HepG2 (cell line): ENCODE results near the gene LIMS2. TPM values are rescaled to one million over a fixed set of nuclear protein-coding genes. Genes with fewer than 3 reads are reported as not detected.

Experiments
- ATAD3A ChIP-seq: sonication (generic); formaldehyde crosslinking; IDR thresholded peaks from 2 replicates; pipeline ENCODE4 v1.4.0; 2020; ENCODE audit warnings: missing genetic modification reagents
- EED ChIP-seq: sonication (generic); formaldehyde crosslinking; IDR thresholded peaks from 2 replicates; pipeline ENCODE4 v1.5.0; 2020; ENCODE audit warnings: mild to moderate bottlenecking, missing genetic modification reagents
- FOXM1 ChIP-seq: sonication (generic); formaldehyde crosslinking; IDR thresholded peaks from 2 replicates; pipeline ENCODE4 v1.5.0; 2020; ENCODE audit warnings: missing genetic modification reagents
- MBD4 ChIP-seq: IDR thresholded peaks from 2 replicates; pipeline ENCODE4 v1.6.1; 2012; ENCODE audit warnings: low read length, inconsistent platforms, borderline replicate concordance
- MBNL3 ChIP-seq: fragments of 250-450 bp; sonication (Bioruptor Pico); conservative IDR thresholded peaks from 2 replicates; pipeline ENCODE4 v1.8.0; 2022; ENCODE audit warnings: mild to moderate bottlenecking, inconsistent platforms
- MTA1 ChIP-seq: sonication (generic); formaldehyde crosslinking; IDR thresholded peaks from 2 replicates; pipeline ENCODE4 v1.4.0; 2020; ENCODE audit warnings: missing genetic modification reagents, mild to moderate bottlenecking, borderline replicate concordance
- NCOA2 ChIP-seq: sonication (generic); formaldehyde crosslinking; IDR thresholded peaks from 2 replicates; pipeline ENCODE4 v1.8.0; 2022; ENCODE audit warnings: inconsistent platforms
- POLR2AphosphoS2 ChIP-seq: IDR thresholded peaks from 2 replicates; pipeline ENCODE4 v1.6.1; 2011; ENCODE audit warnings: low read depth, low read length, improper control_type of control experiment
- PRPF4 ChIP-seq: fragments of 200-400 bp; formaldehyde crosslinking; IDR thresholded peaks from 2 replicates; pipeline ENCODE4 v1.6.1; 2016; ENCODE audit warnings: low read length, low read depth; ENCODE audit not compliant: poor library complexity, severe bottlenecking
- SOX5 ChIP-seq: IDR thresholded peaks from 2 replicates; pipeline ENCODE4 v1.6.1; 2016; ENCODE audit warnings: borderline replicate concordance
- ZFP1 ChIP-seq: IDR thresholded peaks from 2 replicates; pipeline ENCODE4 v1.6.1; 2016
- ZGPAT ChIP-seq: IDR thresholded peaks from 2 replicates; pipeline ENCODE4 v1.6.1; 2016; ENCODE audit warnings: mild to moderate bottlenecking
- ZHX2 ChIP-seq, 2 experiments: sonication (generic) in 1 of 2; formaldehyde crosslinking in 1 of 2; IDR thresholded peaks; 2 replicates each; pipeline versions ENCODE4 v1.6.1 to v1.9.0; 2014 to 2022; ENCODE audit warnings: antibody characterized with exemption in 1 of 2, borderline replicate concordance in 1 of 2, inconsistent platforms in 1 of 2, low read depth in 1 of 2, missing genetic modification reagents in 1 of 2
- ZNF17 ChIP-seq: sonication (generic); formaldehyde crosslinking; IDR thresholded peaks from 2 replicates; pipeline ENCODE4 v1.5.0; 2020; ENCODE audit warnings: mild to moderate bottlenecking, missing genetic modification reagents
- ZNF572 ChIP-seq: sonication (generic); formaldehyde crosslinking; IDR thresholded peaks from 2 replicates; pipeline ENCODE4 v1.5.1; 2020; ENCODE audit warnings: mild to moderate bottlenecking, missing genetic modification reagents
- ZNF616 ChIP-seq: sonication (generic); formaldehyde crosslinking; IDR thresholded peaks from 2 replicates; pipeline ENCODE4 v1.5.0; 2020; ENCODE audit warnings: low read depth, mild to moderate bottlenecking, missing genetic modification reagents
- ZNF710 ChIP-seq: sonication (generic); formaldehyde crosslinking; IDR thresholded peaks from 2 replicates; pipeline ENCODE4 v1.5.0; 2020; ENCODE audit warnings: mild to moderate bottlenecking, missing genetic modification reagents, borderline replicate concordance
- ZNF724P ChIP-seq: sonication (generic); formaldehyde crosslinking; IDR thresholded peaks from 2 replicates; pipeline ENCODE4 v1.8.0; 2022; ENCODE audit warnings: missing genetic modification reagents, borderline replicate concordance
- ZNF775 ChIP-seq: sonication (generic); formaldehyde crosslinking; IDR thresholded peaks from 2 replicates; pipeline ENCODE4 v1.4.0; 2020; ENCODE audit warnings: missing genetic modification reagents, mild to moderate bottlenecking, moderate library complexity, borderline replicate concordance
- polyA plus RNA-seq, 8 experiments: library from polyadenylated mRNA; depleted of rRNA in 3 of 8; stranded (reverse) in 7 of 8; unstranded in 1 of 8; fragments of >200 nt; fragmentation: Illumina TruSeq in 4 of 8; extraction: Trizol in 4 of 8; gene quantifications; 2 replicates each; pipeline versions ENCODE4 v1.2.1 to v1.2.3, GENCODE V29; 2011 to 2016; ENCODE audit warnings: low read depth in 4 of 8, missing spikeins in 1 of 8, mixed read lengths in 1 of 8; ENCODE audit not compliant: insufficient read depth in 1 of 8
- total RNA-seq, 5 experiments: library from RNA; depleted of rRNA; stranded (reverse); fragments of >200 nt; fragmentation: Illumina TruSeq; extraction: Trizol; gene quantifications; 2 replicates each; pipeline ENCODE4 v1.2.3, GENCODE V29; 2016; ENCODE audit warnings: low read depth in 1 of 5

LIMS2 gene
- total and polyA plus RNA-seq, 2 of the 13 experiments (the other 11 are each of a cell fraction or from before 2014, with no cell fraction given), result 1.0 to 1.9 TPM

GRCh38 chr2:127701651-127702394 lies 26.5 kb upstream of the LIMS2 start (continued):
- TF ChIP-seq FOXM1 (CRISPR knock-in tag) (peak; percentile 67), ZNF724P (CRISPR knock-in tag) (peak; percentile 88), MBNL3 (CRISPR knock-in tag) (no peak), ZNF616 (CRISPR knock-in tag) (peak; percentile 94), ATAD3A (CRISPR knock-in tag) (no peak; the same call in 1 of the 2 replicates), SOX5 (no peak), NCOA2 (CRISPR knock-in tag) (no peak), MBD4 (no peak), ZNF775 (CRISPR knock-in tag) (no peak), ZNF17 (CRISPR knock-in tag) (no peak), EED (peak; percentile 96), ZFP1 (CRISPR knock-in tag) (no peak), PRPF4 (no peak), ZGPAT (CRISPR knock-in tag) (peak; percentile 50; the same call in 1 of the 2 replicates), ZNF710 (CRISPR knock-in tag) (no peak), ZHX2 (IDR thresholded peaks at IDR 0.05; ENCODE audit: low read depth) (no peak), ZHX2 (CRISPR knock-in tag; IDR thresholded peaks at IDR 0.05; ENCODE audit: borderline replicate concordance) (peak; percentile 98), MTA1 (CRISPR knock-in tag) (peak; percentile 55; the same call in 1 of the 2 replicates), POLR2AphosphoS2 (no peak), ZNF572 (CRISPR knock-in tag) (no peak)
